Fibroblast of skin of left biceps (primary cell): Measurements from ENCODE around the gene EIF5A2.
"Not testable (repeated sequence)": the region's sequence is repeated elsewhere in the genome, so short reads cannot be mapped to it uniquely, and the experiment has no call there.

Experiments
- DNase-seq, 2 experiments: peaks; one replicate each; pipeline ENCODE4 v3.0.0-alpha.2; 2013; ENCODE audit warnings: low read depth in 2 of 2

Gene EIF5A2

DNA sequence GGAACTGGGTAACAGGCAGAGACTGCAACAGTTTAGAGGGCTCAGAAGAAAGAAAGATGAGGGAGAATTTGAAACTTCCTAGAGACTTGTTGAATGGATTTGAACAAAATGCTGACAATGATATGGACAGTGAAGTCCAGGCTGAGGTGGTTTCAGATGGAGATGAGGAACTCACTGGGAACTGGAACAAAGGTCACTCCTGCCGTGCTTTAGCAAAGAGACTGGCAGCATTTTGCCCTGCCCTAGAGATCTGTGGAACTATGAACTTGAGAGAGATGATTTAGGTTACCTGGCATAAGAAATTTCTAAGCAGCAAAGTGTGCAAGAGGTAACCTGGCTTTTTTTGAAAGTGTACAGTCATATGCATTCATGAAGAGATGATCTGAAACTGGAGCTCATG, 11.7 kb downstream of the EIF5A2 start:
- no peak for DNase-seq

DNA sequence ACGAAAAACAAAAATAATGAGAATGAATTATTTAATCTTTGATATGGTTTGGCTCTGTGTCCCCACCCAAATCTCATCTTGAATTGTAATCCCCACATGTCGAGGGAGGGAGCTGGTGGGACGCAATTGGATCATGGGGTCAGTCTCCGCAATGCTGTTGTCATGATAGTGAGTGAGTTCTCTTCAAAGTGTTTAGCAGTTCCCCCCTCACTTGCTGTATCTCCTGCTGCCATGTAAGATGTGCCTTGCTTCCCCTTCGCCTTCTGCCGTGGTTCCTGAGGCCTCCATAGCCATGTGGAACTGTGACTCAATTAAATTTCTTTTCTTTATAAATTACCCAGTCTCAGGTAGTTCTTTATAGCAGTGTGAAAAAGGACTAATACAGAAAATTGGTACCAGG, 12.1 kb downstream of the EIF5A2 start:
- DNase-seq = not testable (repeated sequence)

GRCh38 chr3:170893895-170894294, 14.5 kb downstream of the EIF5A2 start:
- DNase-seq = no peak

DNA sequence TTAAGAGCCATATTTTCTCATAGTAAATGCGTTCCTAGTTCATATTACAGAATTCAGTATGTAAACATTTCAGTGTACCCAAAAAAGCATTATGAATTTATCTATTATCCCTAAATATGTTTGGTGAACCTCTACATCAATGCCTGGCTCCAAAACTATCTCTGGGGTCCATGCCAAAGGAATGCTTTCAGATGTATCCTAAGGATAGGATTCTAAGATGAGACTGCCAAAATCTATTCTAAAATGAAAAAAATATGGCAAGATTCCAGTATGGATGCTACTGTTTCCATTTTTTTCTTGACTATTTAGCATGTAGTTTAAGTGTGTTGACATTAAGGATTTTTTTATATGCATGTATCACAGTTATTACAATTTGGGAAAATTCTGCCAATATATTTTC, 18.8 kb downstream of the EIF5A2 start:
- DNase-seq = peak in 1 of 2 experiments; percentile 22

DNA sequence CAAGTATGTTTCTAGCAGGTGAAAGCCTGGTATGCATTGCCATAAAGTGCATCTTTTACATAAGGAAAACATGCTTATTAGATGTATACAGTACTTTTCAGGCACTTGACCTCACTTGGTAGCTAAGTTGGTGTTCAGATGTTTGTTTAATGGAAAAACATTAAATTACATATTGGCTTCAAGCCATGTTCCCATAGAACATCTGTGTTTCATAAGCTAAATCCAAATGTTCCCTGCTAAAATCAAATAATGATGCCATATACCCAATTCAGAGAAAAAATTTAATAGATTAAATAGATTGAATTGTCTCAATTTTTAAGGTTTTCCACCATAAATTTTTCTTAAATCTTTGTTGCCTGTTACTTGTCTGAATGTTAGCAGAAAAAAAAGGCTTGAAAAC, 19.3 kb downstream of the EIF5A2 start:
- DNase-seq = no peak

DNA sequence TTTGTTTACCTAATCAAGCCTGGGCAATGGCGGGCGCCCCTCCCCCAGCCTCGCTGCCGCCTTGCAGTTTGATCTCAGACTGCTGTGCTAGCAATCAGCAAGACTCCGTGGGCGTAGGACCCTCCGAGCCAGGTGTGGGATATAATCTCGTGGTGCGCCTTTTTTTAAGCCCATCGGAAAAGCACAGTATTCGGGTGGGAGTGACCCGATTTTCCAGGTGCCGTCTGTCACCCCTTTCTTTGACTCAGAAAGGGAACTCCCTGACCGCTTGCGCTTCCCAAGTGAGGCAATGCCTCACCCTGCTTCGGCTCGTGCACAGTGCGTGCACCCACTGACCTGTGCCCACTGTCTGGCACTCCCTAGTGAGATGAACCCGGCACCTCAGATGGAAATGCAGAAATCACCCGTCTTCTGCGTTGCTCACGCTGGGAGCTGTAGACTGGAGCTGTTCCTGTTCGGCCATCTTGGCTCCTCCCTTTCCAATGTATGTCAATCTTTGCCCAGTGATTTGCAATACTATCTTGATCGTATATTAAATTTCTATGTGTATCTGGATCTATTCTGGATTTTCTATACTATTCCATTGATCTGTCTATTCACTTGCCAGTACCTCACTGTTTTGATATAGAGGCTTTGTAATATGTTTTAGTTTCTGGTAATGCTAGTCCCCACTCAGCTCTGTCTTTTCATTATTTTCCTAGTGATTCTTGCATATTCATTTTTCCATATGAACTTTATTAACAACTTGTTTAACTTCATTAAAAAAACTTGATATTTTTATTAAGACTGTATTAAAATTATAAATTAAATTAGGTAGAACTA, 24.1 kb downstream of the EIF5A2 start:
- DNase-seq = not testable (repeated sequence)

- DNase-seq = not testable (repeated sequence)
These were observed 29.7 kb downstream of the EIF5A2 start for GRCh38 chr3:170878688-170879087.

GRCh38 chr3:170877311-170877710, 31.1 kb downstream of the EIF5A2 start:
- DNase-seq = not testable (repeated sequence)

- DNase-seq = no peak
These were observed 31.9 kb downstream of the EIF5A2 start for GRCh38 chr3:170876537-170876936.

DNA sequence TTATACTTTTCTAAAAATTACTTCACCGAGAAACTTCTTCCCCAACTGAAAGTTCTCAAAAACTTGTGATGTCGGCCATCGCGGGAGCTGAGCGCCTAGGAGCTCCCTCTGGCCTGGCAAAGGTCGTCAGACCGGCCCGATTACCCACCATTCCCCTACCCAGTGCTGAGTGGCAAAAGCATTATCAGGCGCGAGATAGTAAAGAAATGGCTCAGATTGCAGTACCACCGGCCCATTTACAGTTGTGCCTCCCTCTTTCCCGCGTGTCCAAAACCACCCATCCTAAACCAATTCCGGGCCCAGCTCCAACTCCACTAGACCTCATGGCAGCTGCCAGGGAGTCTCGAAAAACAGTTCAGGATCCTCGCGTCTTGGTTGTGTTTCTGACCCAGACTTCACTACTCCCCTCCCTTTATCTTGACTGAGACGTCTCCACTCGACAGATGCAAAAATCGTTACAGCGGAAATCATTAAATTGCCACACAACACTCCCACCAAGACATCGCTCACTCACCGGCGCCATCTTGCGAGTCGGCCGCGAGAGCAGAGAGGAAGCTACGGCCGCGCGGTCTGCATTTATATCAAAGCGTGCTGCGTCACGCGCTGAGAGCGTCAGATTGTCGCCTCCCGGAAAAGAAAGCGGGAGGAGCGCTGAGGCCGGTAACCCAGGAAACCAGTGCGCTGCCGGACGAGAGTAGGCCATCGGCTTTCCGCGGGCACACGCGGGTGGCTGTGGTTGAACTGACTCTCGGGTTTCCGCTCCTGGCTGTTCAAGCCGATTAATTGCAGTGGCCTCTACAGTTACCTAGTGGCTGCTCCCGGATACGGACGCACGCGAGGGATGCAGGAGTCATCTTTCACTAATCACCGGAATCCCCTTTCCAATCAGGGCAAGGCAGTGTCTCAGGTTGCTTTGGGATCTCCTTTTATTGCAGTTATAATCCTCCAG, 38.5 kb downstream of the EIF5A2 start, which contains the start of gene RPL22L1:
RPL22L1 (minus strand) TSS at position 551 of the 949 bp plus-strand sequence; CDS start at position 523, 28 bp downstream.
- DNase-seq = peak; percentile 87 to 88

DNA sequence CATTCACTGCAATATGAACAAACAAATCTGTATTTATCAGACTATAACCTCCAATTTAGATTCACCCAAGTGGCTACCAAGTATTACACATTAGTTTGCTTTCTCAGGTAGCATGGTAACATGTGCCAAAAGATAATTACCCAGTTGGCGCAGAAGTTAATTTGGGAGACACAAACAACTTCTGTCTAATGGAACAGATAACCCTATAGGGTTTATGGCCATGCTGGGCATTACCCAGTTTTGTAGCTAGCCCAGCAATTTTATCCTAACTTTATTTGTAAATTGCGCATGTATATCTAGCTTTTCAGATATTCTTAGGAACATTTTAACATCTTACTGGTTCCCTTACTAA, 39.2 kb downstream of the EIF5A2 start:
- DNase-seq = no peak

- no peak for DNase-seq
These were observed 39.7 kb downstream of the EIF5A2 start for GRCh38 chr3:170868577-170869238.

- no peak for DNase-seq
These were observed 41.1 kb downstream of the EIF5A2 start for GRCh38 chr3:170867143-170867937.

GRCh38 chr3:170866499-170866898, 41.9 kb downstream of the EIF5A2 start:
- no peak for DNase-seq

GRCh38 chr3:170865209-170866094, 43.0 kb downstream of the EIF5A2 start:
- DNase-seq = no peak

DNA sequence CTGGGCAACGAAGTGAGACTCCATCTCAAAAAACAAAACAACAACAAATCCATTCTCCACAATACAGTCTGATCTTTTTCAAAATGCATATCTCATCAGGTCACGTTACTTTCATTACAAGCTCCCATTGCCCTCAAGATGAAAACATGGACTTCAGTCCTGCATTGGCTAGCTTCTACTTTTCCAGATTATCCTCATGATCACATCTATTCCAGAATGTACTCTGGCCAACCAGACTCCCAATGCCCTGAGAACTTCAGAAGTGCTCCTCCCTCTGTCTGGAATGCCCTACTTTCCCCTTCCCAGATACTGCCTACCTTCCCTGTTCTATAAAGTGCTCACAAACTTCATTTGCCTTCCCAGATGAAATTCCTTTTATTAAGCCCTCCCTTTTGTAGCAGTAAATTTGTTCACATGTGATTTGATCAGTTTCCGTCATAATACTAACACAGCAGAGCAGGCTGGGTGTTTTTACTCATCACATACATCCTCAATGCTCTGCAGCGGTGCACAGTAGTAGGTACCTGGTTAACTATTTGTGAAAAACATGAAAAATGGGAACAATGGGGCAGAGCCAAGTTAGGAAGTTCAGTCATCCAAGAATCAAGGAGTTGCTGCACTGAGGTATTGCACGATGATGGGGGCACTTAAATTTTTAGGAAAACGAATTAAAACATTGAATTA, 43.8 kb downstream of the EIF5A2 start:
- DNase-seq = no peak

DNA sequence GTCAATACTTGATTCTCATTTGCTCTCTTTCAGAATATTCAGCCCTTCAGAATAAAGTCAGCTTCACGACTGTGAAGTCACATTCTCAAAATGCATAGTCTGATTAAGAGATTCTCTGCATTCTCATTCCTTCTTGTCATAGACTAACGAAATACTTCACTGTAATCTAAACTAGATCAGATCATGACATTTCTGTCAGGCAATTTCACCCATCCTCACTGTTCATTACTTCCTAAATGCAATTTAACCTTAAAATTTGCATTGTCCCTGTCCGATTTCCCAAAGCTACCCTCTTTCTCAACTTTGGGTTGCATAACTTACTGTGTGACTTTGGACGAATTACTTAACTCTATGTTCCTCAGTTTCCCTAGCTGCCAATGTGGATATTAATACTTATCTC, 44.6 kb downstream of the EIF5A2 start:
- DNase-seq = no peak

- no peak for DNase-seq
These were observed 45.6 kb downstream of the EIF5A2 start for GRCh38 chr3:170862618-170863374.

- no peak for DNase-seq
These were observed 49.8 kb downstream of the EIF5A2 start for GRCh38 chr3:170858599-170858998.
